ENCODE measurements around the gene MRPS14. TPM values are rescaled to one million over a fixed set of nuclear protein-coding genes. Genes with fewer than 3 reads are reported as not detected.

The MRPS14 gene
- total RNA-seq, 4 donors from 2014 or later, result 6.4 to 16.5 (median 12.8) TPM

DNA sequence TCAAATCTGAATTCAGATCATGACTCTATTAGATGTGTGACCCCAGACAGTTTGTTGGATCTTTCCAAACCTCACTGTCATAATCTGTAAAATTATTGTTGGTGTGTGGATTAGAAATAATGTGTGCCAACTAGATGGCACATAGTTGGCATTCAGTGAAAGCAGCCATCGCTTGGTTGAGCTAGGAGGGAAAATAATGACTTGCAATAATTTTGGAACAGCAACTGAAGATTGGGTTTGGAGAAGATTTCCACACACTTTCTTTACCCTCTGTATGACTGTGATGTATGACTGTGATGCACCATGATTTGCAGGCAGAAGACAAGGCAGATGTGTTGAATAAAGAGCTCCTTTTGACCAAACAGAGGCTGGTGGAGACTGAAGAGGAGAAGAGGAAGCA is 47.5 kb downstream of the MRPS14 start:
- TF ChIP-seq, protein P1, sequence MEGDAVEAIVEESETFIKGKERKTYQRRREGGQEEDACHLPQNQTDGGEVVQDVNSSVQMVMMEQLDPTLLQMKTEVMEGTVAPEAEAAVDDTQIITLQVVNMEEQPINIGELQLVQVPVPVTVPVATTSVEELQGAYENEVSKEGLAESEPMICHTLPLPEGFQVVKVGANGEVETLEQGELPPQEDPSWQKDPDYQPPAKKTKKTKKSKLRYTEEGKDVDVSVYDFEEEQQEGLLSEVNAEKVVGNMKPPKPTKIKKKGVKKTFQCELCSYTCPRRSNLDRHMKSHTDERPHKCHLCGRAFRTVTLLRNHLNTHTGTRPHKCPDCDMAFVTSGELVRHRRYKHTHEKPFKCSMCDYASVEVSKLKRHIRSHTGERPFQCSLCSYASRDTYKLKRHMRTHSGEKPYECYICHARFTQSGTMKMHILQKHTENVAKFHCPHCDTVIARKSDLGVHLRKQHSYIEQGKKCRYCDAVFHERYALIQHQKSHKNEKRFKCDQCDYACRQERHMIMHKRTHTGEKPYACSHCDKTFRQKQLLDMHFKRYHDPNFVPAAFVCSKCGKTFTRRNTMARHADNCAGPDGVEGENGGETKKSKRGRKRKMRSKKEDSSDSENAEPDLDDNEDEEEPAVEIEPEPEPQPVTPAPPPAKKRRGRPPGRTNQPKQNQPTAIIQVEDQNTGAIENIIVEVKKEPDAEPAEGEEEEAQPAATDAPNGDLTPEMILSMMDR (IDR thresholded peaks at IDR 0.05), result no peak
- no peak for TF ChIP-seq POLR2A (IDR thresholded peaks at IDR 0.05)
- no peak overlapping the region for H3K4me3 ChIP-seq (ENCODE audit: low read depth, poor library complexity, severe bottlenecking)
- no peak for DNase-seq (ENCODE audit: low spot score in 2 of 2)
- intact Hi-C loops (cut with DNase I; ENCODE audit: low total_unique reads), result no loop called here
- WGBS, 2 donors, result 38 to 59% methylated on average over 1 of the region's 1 CpG

DNA sequence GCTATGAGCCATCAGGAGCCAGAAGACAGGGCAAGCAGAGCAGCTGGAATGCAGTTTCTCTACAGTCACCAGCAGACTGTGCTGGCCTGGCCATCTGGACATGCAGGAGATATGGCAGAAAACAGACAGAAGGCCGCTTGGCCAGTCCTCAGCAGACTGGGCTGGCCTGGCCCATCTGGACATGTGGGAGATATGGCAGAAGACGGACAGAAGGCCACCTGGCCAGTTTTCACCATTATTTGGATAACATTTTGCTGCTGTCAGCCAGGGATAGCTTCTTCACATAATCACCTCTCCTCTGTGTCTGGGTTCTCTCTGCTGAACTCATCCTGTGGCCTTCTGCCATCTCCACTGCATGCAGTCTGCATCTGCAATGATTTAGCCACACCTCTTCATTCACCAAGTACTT is 48.5 kb downstream of the MRPS14 start:
- intact Hi-C loops (cut with DNase I; ENCODE audit: low total_unique reads), result no loop called here

GRCh38 chr1:174971902-174972301 is 51.3 kb downstream of the MRPS14 start:
- WGBS, 2 donors, result 44 to 57% methylated on average over 2 of the region's 2 CpGs
- DNase-seq (ENCODE audit: low spot score in 2 of 2), result no peak
- intact Hi-C loops (cut with DNase I; ENCODE audit: low total_unique reads), result no loop called here
- H3K4me3 ChIP-seq (ENCODE audit: low read depth, poor library complexity, severe bottlenecking), result no peak overlapping the region
- no peak for TF ChIP-seq POLR2A (IDR thresholded peaks at IDR 0.05)
- TF ChIP-seq, protein P1 (IDR thresholded peaks at IDR 0.05), result no peak

More for the DNA sequence above, 48.5 kb downstream of the MRPS14 start:
- TF ChIP-seq, protein P1 (IDR thresholded peaks at IDR 0.05), result no peak
- no peak for TF ChIP-seq POLR2A (IDR thresholded peaks at IDR 0.05)
- DNase-seq (ENCODE audit: low spot score in 2 of 2), result no peak
- no peak overlapping the region for H3K4me3 ChIP-seq (ENCODE audit: low read depth, poor library complexity, severe bottlenecking)
- WGBS, 2 donors, result 64 to 70% methylated on average over 2 of the region's 2 CpGs

GRCh38 chr1:174971466-174971865 is 51.8 kb downstream of the MRPS14 start:
- intact Hi-C loops (cut with DNase I; ENCODE audit: low total_unique reads), result no loop called here
- TF ChIP-seq, protein P1 (IDR thresholded peaks at IDR 0.05), result no peak
- TF ChIP-seq POLR2A (IDR thresholded peaks at IDR 0.05), result no peak
- no peak for DNase-seq (ENCODE audit: low spot score in 2 of 2)
- H3K4me3 ChIP-seq (ENCODE audit: low read depth, poor library complexity, severe bottlenecking), result no peak overlapping the region

DNA sequence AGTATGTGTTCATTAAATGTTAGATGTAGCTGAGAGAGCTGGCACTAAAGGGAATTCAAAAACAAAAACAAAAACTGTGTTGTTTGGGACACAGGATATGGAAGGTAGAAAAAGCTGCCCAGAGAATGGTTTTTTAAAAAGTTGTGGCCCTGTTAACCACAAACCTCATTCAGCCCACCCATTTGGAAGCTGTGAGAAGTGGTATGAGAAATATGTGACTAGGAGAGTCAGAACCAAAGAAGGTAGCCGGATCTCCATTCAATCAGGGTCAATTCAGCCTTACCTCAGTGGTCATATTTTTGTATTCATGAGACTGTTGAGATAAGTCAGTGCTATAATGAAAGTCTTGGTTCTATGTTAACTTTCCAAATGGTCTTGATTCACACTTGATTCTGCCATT is 53.2 kb downstream of the MRPS14 start:
- 88 to 90% methylated on average over 1 of the region's 1 CpG for WGBS, 2 donors
- TF ChIP-seq, protein P1 (IDR thresholded peaks at IDR 0.05), result no peak
- no peak for TF ChIP-seq POLR2A (IDR thresholded peaks at IDR 0.05)

GRCh38 chr1:174968750-174969244 is 54.4 kb downstream of the MRPS14 start:
- 69 to 79% methylated on average over 5 of the region's 5 CpGs for WGBS, 2 donors
- H3K4me3 ChIP-seq (ENCODE audit: low read depth, poor library complexity, severe bottlenecking), result no peak overlapping the region
- intact Hi-C loops (cut with DNase I; ENCODE audit: low total_unique reads), result no loop called here

More for the DNA sequence above, 53.2 kb downstream of the MRPS14 start:
- no peak for DNase-seq (ENCODE audit: low spot score in 2 of 2)
- H3K4me3 ChIP-seq (ENCODE audit: low read depth, poor library complexity, severe bottlenecking), result no peak overlapping the region
- intact Hi-C loops (cut with DNase I; ENCODE audit: low total_unique reads), result no loop called here

More at GRCh38 chr1:174968750-174969244, 54.4 kb downstream of the MRPS14 start:
- DNase-seq (ENCODE audit: low spot score in 2 of 2), result no peak
- TF ChIP-seq POLR2A (IDR thresholded peaks at IDR 0.05), result no peak
- TF ChIP-seq, protein P1 (IDR thresholded peaks at IDR 0.05), result no peak
